IPS-15b (cell line): ENCODE results near the gene KLF9.

Source experiments
- H3K27me3 ChIP-seq: one replicate; pipeline ENCODE4 v1.6.1; 2013; ENCODE audit warnings: low read length; ENCODE audit not compliant: control insufficient read depth, insufficient read depth
- H3K36me3 ChIP-seq: one replicate; pipeline ENCODE4 v1.6.1; 2013; ENCODE audit warnings: low read length; ENCODE audit not compliant: control insufficient read depth, insufficient read depth
- H3K4me1 ChIP-seq: one replicate; pipeline ENCODE4 v1.6.1; 2013; ENCODE audit warnings: mild to moderate bottlenecking, low read length; ENCODE audit not compliant: control insufficient read depth, insufficient read depth
- H3K4me3 ChIP-seq: one replicate; pipeline ENCODE4 v1.5.1; 2013; ENCODE audit warnings: low read depth, low read length
- H3K9ac ChIP-seq: one replicate; pipeline ENCODE4 v1.6.1; 2013; ENCODE audit warnings: low read depth, mild to moderate bottlenecking, low read length
- H3K9me3 ChIP-seq: one replicate; pipeline ENCODE4 v1.6.1; 2013; ENCODE audit warnings: mild to moderate bottlenecking, low read length; ENCODE audit not compliant: control insufficient read depth, insufficient read depth

KLF9 gene

GRCh38 chr9:70385426-70385825 lies 29.0 kb downstream of the KLF9 start:
- Histone ChIP-seq H3K27me3 (no peaks in the 10 kb centered on the region), H3K9ac (no peak overlapping the region), H3K4me3 (no peak overlapping the region), H3K9me3 (no peaks in the 10 kb centered on the region), H3K36me3 (peaks cover 2% of the 10 kb centered on the region), H3K4me1 (no peaks in the 10 kb centered on the region)

- Histone ChIP-seq H3K36me3 (peaks cover 2% of the 10 kb centered on the region), H3K27me3 (no peaks in the 10 kb centered on the region), H3K9ac (no peak overlapping the region), H3K4me1 (no peaks in the 10 kb centered on the region), H3K9me3 (no peaks in the 10 kb centered on the region), H3K4me3 (no peak overlapping the region)
Measured at GRCh38 chr9:70382709-70383605, 31.5 kb downstream of the KLF9 start.

- no peaks in the 10 kb centered on the region for H3K4me1 ChIP-seq
- H3K36me3 ChIP-seq, result peaks cover 2% of the 10 kb centered on the region
- H3K4me3 ChIP-seq, result no peak overlapping the region
- no peak overlapping the region for H3K9ac ChIP-seq
- H3K9me3 ChIP-seq, result no peaks in the 10 kb centered on the region
- no peaks in the 10 kb centered on the region for H3K27me3 ChIP-seq
Measured at GRCh38 chr9:70382046-70382708, 32.3 kb downstream of the KLF9 start.

- H3K9me3 ChIP-seq, result no peaks in the 10 kb centered on the region
- no peaks in the 10 kb centered on the region for H3K27me3 ChIP-seq
- H3K9ac ChIP-seq, result no peak overlapping the region
- H3K4me1 ChIP-seq, result peaks cover 9% of the 10 kb centered on the region
- no peak overlapping the region for H3K4me3 ChIP-seq
- H3K36me3 ChIP-seq, result no peaks in the 10 kb centered on the region
Measured at GRCh38 chr9:70374962-70375618, 39.4 kb downstream of the KLF9 start.

- H3K9me3 ChIP-seq, result no peaks in the 10 kb centered on the region
Measured at GRCh38 chr9:70367305-70367930, 47.0 kb downstream of the KLF9 start.

GRCh38 chr9:70363760-70364159 lies 50.7 kb downstream of the KLF9 start:
- no peaks in the 10 kb centered on the region for H3K4me1 ChIP-seq
- no peaks in the 10 kb centered on the region for H3K9me3 ChIP-seq
- H3K4me3 ChIP-seq, result no peak overlapping the region
- H3K36me3 ChIP-seq, result no peaks in the 10 kb centered on the region
- no peak overlapping the region for H3K9ac ChIP-seq
- no peaks in the 10 kb centered on the region for H3K27me3 ChIP-seq

More at GRCh38 chr9:70367305-70367930, 47.0 kb downstream of the KLF9 start:
- Histone ChIP-seq H3K4me1 (no peaks in the 10 kb centered on the region), H3K27me3 (no peaks in the 10 kb centered on the region), H3K36me3 (no peaks in the 10 kb centered on the region), H3K9ac (no peak overlapping the region), H3K4me3 (no peak overlapping the region)

GRCh38 chr9:70362952-70363351 lies 51.5 kb downstream of the KLF9 start:
- Histone ChIP-seq H3K27me3 (no peaks in the 10 kb centered on the region), H3K4me1 (no peaks in the 10 kb centered on the region), H3K9ac (no peak overlapping the region), H3K9me3 (no peaks in the 10 kb centered on the region), H3K4me3 (no peak overlapping the region), H3K36me3 (no peaks in the 10 kb centered on the region)

- H3K36me3 ChIP-seq, result no peaks in the 10 kb centered on the region
- H3K27me3 ChIP-seq, result no peaks in the 10 kb centered on the region
- H3K4me3 ChIP-seq, result no peak overlapping the region
- no peaks in the 10 kb centered on the region for H3K9me3 ChIP-seq
- no peak overlapping the region for H3K9ac ChIP-seq
- no peaks in the 10 kb centered on the region for H3K4me1 ChIP-seq
Measured at GRCh38 chr9:70355801-70356200, 58.7 kb downstream of the KLF9 start.

- H3K4me1 ChIP-seq, result no peaks in the 10 kb centered on the region
- no peaks in the 10 kb centered on the region for H3K36me3 ChIP-seq
- no peak overlapping the region for H3K4me3 ChIP-seq
- H3K9ac ChIP-seq, result no peak overlapping the region
- H3K9me3 ChIP-seq, result no peaks in the 10 kb centered on the region
- no peaks in the 10 kb centered on the region for H3K27me3 ChIP-seq
Measured at GRCh38 chr9:70352802-70353201, 61.7 kb downstream of the KLF9 start.

- H3K9ac ChIP-seq, result no peak overlapping the region
- no peaks in the 10 kb centered on the region for H3K4me1 ChIP-seq
- H3K9me3 ChIP-seq, result no peaks in the 10 kb centered on the region
- no peaks in the 10 kb centered on the region for H3K27me3 ChIP-seq
- H3K4me3 ChIP-seq, result no peak overlapping the region
- H3K36me3 ChIP-seq, result no peaks in the 10 kb centered on the region
Measured at GRCh38 chr9:70352356-70352755, 62.1 kb downstream of the KLF9 start.

GRCh38 chr9:70347046-70347445 lies 67.4 kb downstream of the KLF9 start:
- no peaks in the 10 kb centered on the region for H3K4me1 ChIP-seq
- H3K27me3 ChIP-seq, result no peaks in the 10 kb centered on the region
- no peak overlapping the region for H3K4me3 ChIP-seq
- no peaks in the 10 kb centered on the region for H3K9me3 ChIP-seq
- H3K9ac ChIP-seq, result no peak overlapping the region
- no peaks in the 10 kb centered on the region for H3K36me3 ChIP-seq
